Stomach smooth muscle (tissue), 2 donors: ENCODE measurements around the gene LRRC51.

Experiments used
- H3K27ac ChIP-seq: one replicate; pipeline ENCODE4 v1.7.0; 2013; ENCODE audit warnings: mild to moderate bottlenecking, low read length, inconsistent platforms
- H3K27me3 ChIP-seq, 2 donors: one replicate each; pipeline ENCODE4 v1.7.0; 2013; ENCODE audit warnings: low read length in 2 of 2; ENCODE audit not compliant: insufficient read depth in 2 of 2, control insufficient read depth in 1 of 2
- H3K36me3 ChIP-seq, 2 donors: one replicate each; pipeline ENCODE4 v1.7.0; 2013; ENCODE audit warnings: low read length in 2 of 2; ENCODE audit not compliant: control insufficient read depth in 2 of 2, insufficient read depth in 2 of 2
- H3K4me1 ChIP-seq: one replicate; pipeline ENCODE4 v1.7.0; 2013; ENCODE audit warnings: low read length; ENCODE audit not compliant: control insufficient read depth, insufficient read depth
- H3K4me3 ChIP-seq, 2 donors: one replicate each; pipeline ENCODE4 v1.7.0; 2013; ENCODE audit warnings: low read length in 2 of 2
- H3K9ac ChIP-seq, 2 donors: one replicate each; pipeline ENCODE4 v1.7.0; 2013; ENCODE audit warnings: low read length in 2 of 2, mild to moderate bottlenecking in 1 of 2
- H3K9me3 ChIP-seq, 2 donors: one replicate each; pipeline ENCODE4 v1.7.0; 2013; ENCODE audit warnings: low read length in 2 of 2; ENCODE audit not compliant: control insufficient read depth in 2 of 2
- donor health status: healthy.
- donor health status: Pancreatic carcinoma.

The LRRC51 gene

GRCh38 chr11:72070491-72070890, 10.2 kb upstream of the LRRC51 start:
- H3K4me3 ChIP-seq = no peak overlapping the region
- peaks cover 3 to 4% of the 10 kb centered on the region in 2 donors for H3K36me3 ChIP-seq
- peaks cover 20% of the 10 kb centered on the region for H3K4me1 ChIP-seq
- H3K9me3 ChIP-seq = no peaks in the 10 kb centered on the region
- H3K27ac ChIP-seq = peak overlapping the region; percentile 78
- H3K9ac ChIP-seq = peak overlapping the region in 1 of 2 donors; percentile 52
- no peaks in the 10 kb centered on the region for H3K27me3 ChIP-seq

DNA sequence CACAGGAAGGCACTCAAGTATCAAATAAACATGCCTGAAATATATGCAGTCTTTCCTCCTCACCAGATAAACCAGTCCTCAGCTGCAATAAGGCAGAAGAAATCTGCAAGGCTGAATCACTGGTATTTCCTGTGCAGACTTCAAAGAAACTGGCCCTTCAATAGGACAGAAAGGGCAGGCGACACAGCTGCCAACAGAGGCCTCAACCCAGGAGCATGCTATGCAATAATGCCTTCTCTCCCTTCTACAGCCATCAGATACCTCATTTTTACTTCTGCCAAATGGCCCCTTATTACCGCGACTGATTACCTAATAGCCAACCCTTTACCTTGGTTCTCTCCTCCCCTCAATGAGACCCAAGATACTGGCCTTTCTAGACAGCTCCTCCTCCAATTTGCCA, 8.3 kb upstream of the LRRC51 start:
- H3K36me3 ChIP-seq = peaks cover 3 to 4% of the 10 kb centered on the region in 2 donors
- H3K4me3 ChIP-seq = no peak overlapping the region
- no peaks in the 10 kb centered on the region for H3K9me3 ChIP-seq
- peaks cover 13% of the 10 kb centered on the region for H3K4me1 ChIP-seq
- H3K27me3 ChIP-seq = no peaks in the 10 kb centered on the region
- H3K9ac ChIP-seq = peak overlapping the region in 1 of 2 donors; percentile 6
- H3K27ac ChIP-seq = no peak overlapping the region

DNA sequence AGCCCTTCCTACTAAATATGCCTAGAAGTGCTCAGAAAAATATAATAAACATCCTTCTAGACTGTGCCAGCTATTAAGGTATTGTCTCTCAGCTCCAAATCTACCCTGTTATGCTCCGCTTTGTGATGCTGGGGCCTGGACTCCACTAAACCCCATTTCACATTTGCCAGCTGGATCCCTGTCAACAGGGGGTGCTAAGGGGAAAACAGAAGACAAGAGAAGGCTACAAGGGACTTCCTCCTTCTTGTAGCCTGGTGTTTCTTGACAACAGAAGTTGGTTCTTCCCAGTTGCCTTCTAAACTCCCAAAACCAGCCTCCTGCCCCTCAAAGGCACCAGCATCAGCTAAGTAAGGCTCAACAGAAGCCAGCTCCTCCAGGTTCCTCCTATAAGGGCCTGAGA, 5.5 kb upstream of the LRRC51 start:
- Histone ChIP-seq H3K9me3 (no peaks in the 10 kb centered on the region), H3K27ac (no peak overlapping the region), H3K27me3 (no peaks in the 10 kb centered on the region), H3K4me1 (peaks cover 6% of the 10 kb centered on the region), H3K36me3 (no peaks in the 10 kb centered on the region), H3K9ac (no peak overlapping the region), H3K4me3 (no peak overlapping the region)

- Histone ChIP-seq H3K9ac (no peak overlapping the region), H3K27ac (no peak overlapping the region), H3K27me3 (no peaks in the 10 kb centered on the region), H3K9me3 (no peaks in the 10 kb centered on the region), H3K36me3 (no peaks in the 10 kb centered on the region), H3K4me3 (no peak overlapping the region), H3K4me1 (peaks cover 5% of the 10 kb centered on the region)
Observed at GRCh38 chr11:72075756-72076155, 4.9 kb upstream of the LRRC51 start.

GRCh38 chr11:72078477-72078876, 2.2 kb upstream of the LRRC51 start:
- Histone ChIP-seq H3K27ac (peak overlapping the region; percentile 92), H3K4me3 (peak overlapping the region; percentile 42 to 91), H3K9ac (peak overlapping the region; percentile 3 to 39), H3K36me3 (no peaks in the 10 kb centered on the region), H3K4me1 (peaks cover 12% of the 10 kb centered on the region), H3K9me3 (no peaks in the 10 kb centered on the region), H3K27me3 (no peaks in the 10 kb centered on the region)

GRCh38 chr11:72079819-72080325, 778 bp upstream of the LRRC51 start:
- Histone ChIP-seq H3K27ac (peak overlapping the region; percentile 92), H3K9me3 (no peaks in the 10 kb centered on the region), H3K9ac (peak overlapping the region; percentile 71 to 91), H3K4me3 (peak overlapping the region; percentile 69 to 91), H3K4me1 (peaks cover 12% of the 10 kb centered on the region), H3K36me3 (peaks cover under 1% of the 10 kb centered on the region in 2 donors), H3K27me3 (no peaks in the 10 kb centered on the region)

- H3K9me3 ChIP-seq = no peaks in the 10 kb centered on the region
- H3K36me3 ChIP-seq = peaks cover 3% of the 10 kb centered on the region in 2 donors
- peak overlapping the region; percentile 92 for H3K27ac ChIP-seq
- H3K27me3 ChIP-seq = no peaks in the 10 kb centered on the region
- peaks cover 12% of the 10 kb centered on the region for H3K4me1 ChIP-seq
- H3K9ac ChIP-seq = peak overlapping the region; percentile 84 to 91
- peak overlapping the region; percentile 90 to 91 for H3K4me3 ChIP-seq
Observed at GRCh38 chr11:72081184-72081644, 564 bp downstream of the LRRC51 start.

GRCh38 chr11:72081821-72082453, 1.3 kb downstream of the LRRC51 start:
- H3K36me3 ChIP-seq = peaks cover 3% of the 10 kb centered on the region in 2 donors
- H3K27me3 ChIP-seq = no peaks in the 10 kb centered on the region
- H3K9ac ChIP-seq = no peak overlapping the region

GRCh38 chr11:72083414-72083813, 2.8 kb downstream of the LRRC51 start:
- H3K4me1 ChIP-seq = peaks cover 12% of the 10 kb centered on the region
- no peaks in the 10 kb centered on the region for H3K27me3 ChIP-seq
- H3K36me3 ChIP-seq = peaks cover 5 to 7% of the 10 kb centered on the region in 2 donors
- H3K4me3 ChIP-seq = no peak overlapping the region
- no peaks in the 10 kb centered on the region for H3K9me3 ChIP-seq
- no peak overlapping the region for H3K9ac ChIP-seq
- H3K27ac ChIP-seq = no peak overlapping the region

More at GRCh38 chr11:72081821-72082453, 1.3 kb downstream of the LRRC51 start:
- Histone ChIP-seq H3K4me3 (no peak overlapping the region), H3K9me3 (no peaks in the 10 kb centered on the region), H3K27ac (peak overlapping the region; percentile 92), H3K4me1 (peaks cover 12% of the 10 kb centered on the region)

GRCh38 chr11:72084076-72084475, 3.4 kb downstream of the LRRC51 start:
- no peaks in the 10 kb centered on the region for H3K27me3 ChIP-seq

GRCh38 chr11:72084965-72085364, 4.3 kb downstream of the LRRC51 start:
- Histone ChIP-seq H3K4me3 (no peak overlapping the region), H3K9me3 (no peaks in the 10 kb centered on the region), H3K36me3 (peaks cover 9 to 15% of the 10 kb centered on the region in 2 donors), H3K9ac (no peak overlapping the region), H3K4me1 (peaks cover 7% of the 10 kb centered on the region), H3K27ac (no peak overlapping the region), H3K27me3 (no peaks in the 10 kb centered on the region)

More at GRCh38 chr11:72084076-72084475, 3.4 kb downstream of the LRRC51 start:
- H3K9me3 ChIP-seq = no peaks in the 10 kb centered on the region
- H3K27ac ChIP-seq = no peak overlapping the region
- no peak overlapping the region for H3K9ac ChIP-seq
- no peak overlapping the region for H3K4me3 ChIP-seq
- peaks cover 11% of the 10 kb centered on the region for H3K4me1 ChIP-seq
- H3K36me3 ChIP-seq = peaks cover 8 to 12% of the 10 kb centered on the region in 2 donors
